Eye (tissue), 1 donor: Measurements from ENCODE around the gene SEM1.
"Not testable (repeated sequence)": the region's sequence is repeated elsewhere in the genome, so short reads cannot be mapped to it uniquely, and the experiment has no call there.

Source experiments
- DNase-seq: peaks from one replicate; pipeline ENCODE4 v3.0.0-alpha.2; 2015

The SEM1 gene

GRCh38 chr7:96658022-96658412, 51.6 kb downstream of the SEM1 start:
- DNase-seq, result no peak

- peak; percentile 37 for DNase-seq
Observed at GRCh38 chr7:96657347-96658021, 52.2 kb downstream of the SEM1 start.

GRCh38 chr7:96655956-96656355, 53.7 kb downstream of the SEM1 start:
- no peak for DNase-seq

- DNase-seq, result no peak
Observed at GRCh38 chr7:96654630-96655188, 54.9 kb downstream of the SEM1 start.

- no peak for DNase-seq
Observed at GRCh38 chr7:96649981-96650380, 59.7 kb downstream of the SEM1 start.

GRCh38 chr7:96648784-96649183, 60.9 kb downstream of the SEM1 start:
- no peak for DNase-seq

GRCh38 chr7:96647733-96648132, 61.9 kb downstream of the SEM1 start:
- no peak for DNase-seq

GRCh38 chr7:96645084-96645483, 64.6 kb downstream of the SEM1 start:
- DNase-seq, result no peak

GRCh38 chr7:96643436-96643835, 66.2 kb downstream of the SEM1 start:
- DNase-seq, result not testable (repeated sequence)

GRCh38 chr7:96640054-96640453, 69.6 kb downstream of the SEM1 start:
- DNase-seq, result no peak
